HG03575 (cell line): ENCODE results near the gene ASTN2.

Experiments
- ATAC-seq: cut with Tn5 transposase; IDR thresholded peaks from one replicate; pipeline ENCODE4 v1.9.1; 2021; ENCODE audit not compliant: unreplicated experiment, insufficient number of reproducible peaks, low FRiP score; ENCODE audit errors: extremely low read depth

The ASTN2 gene

GRCh38 chr9:116572095-116572748 lies 842.6 kb downstream of the ASTN2 start:
- ATAC-seq: no peak

- no peak for ATAC-seq
Observed at GRCh38 chr9:116569111-116569510, 845.7 kb downstream of the ASTN2 start.

- ATAC-seq: no peak
Observed at GRCh38 chr9:116566677-116567488, 848.0 kb downstream of the ASTN2 start.

GRCh38 chr9:116565986-116566385 lies 848.9 kb downstream of the ASTN2 start:
- no peak for ATAC-seq

- no peak for ATAC-seq
Observed at GRCh38 chr9:116564266-116564793, 850.5 kb downstream of the ASTN2 start.

- no peak for ATAC-seq
Observed at GRCh38 chr9:116558818-116559540, 855.9 kb downstream of the ASTN2 start.

- ATAC-seq: no peak
Observed at GRCh38 chr9:116558035-116558434, 856.8 kb downstream of the ASTN2 start.

DNA sequence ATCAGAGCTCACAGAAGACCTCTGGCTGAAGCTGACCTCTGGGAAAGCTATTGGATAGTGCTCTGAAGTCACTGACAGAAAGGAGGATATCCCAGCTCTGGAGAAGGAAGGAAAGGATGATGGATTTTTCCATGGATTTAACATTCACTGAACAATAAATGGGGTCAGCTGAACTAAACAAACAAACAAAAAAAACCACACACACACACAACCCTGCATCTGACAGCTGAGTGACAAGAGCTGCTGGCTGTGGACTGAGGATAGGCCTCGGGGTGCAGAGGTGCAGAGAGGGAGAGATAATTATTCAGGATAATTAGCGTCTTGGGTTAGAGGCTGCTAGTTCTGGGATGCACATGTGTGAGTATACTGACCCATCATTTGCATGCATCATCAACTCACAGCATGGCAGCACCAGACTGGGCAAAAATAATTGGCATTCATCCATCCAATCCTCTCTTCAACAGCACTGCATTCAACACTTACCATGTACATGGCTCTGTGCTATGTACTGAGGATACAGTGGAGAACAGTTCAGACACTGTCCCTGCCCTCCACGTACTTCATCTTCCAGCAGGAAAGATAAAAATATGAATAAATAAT lies 859.2 kb downstream of the ASTN2 start:
- ATAC-seq: no peak

DNA sequence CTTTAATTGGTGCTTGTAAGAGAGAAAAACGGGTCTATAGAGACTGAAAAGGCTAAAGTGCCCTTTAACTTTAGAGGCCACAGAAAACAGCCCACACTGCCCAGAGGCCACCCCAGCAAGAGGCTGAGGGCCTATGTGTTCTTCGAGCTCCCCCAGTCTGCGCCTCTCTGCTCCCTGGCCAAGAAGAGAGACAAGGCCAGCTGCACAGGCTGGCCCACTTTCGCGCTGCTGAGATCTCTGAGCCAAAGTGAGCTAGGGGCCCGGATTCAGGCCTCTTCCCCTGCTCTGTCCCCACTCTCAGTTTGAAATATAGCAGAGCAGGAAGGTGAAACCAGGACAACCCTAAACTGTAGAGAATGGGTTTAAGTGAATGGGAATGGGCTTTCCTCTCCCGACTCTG lies 859.7 kb downstream of the ASTN2 start:
- ATAC-seq: no peak

DNA sequence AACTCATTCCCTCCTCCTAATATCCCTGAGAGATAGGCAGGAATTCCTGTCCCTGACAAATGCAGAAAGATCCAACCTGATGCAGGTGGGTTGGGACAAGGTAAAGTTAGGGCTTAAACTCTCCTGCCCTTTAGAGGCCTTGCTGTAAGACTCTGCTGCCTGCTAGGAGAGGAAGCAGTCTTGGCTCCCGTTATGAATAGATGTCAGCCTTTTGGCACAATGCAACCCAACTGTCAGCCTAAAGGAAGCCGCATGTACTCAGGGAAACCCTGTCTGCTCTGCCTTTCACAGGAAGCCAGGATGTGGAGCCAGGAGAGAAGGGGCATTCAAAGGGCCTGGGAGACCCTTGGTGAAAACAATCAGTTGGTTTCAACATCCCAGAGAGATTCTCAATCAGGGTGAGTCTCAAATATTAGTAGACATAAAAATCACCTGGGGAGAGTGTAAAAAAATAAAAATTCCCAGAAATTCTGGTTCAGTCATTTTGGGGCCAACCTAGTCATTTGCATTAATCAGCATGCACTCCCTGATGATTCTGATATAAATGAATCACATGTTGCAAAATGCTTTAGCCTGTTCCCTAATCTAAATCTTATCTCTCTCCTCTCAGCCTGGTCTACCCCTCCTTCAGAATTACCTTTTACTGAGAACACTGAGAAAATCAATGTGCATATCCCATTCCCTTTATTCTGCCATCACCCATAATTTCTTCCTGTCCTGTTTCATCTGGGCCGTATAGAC lies 864.0 kb downstream of the ASTN2 start:
- no peak for ATAC-seq

DNA sequence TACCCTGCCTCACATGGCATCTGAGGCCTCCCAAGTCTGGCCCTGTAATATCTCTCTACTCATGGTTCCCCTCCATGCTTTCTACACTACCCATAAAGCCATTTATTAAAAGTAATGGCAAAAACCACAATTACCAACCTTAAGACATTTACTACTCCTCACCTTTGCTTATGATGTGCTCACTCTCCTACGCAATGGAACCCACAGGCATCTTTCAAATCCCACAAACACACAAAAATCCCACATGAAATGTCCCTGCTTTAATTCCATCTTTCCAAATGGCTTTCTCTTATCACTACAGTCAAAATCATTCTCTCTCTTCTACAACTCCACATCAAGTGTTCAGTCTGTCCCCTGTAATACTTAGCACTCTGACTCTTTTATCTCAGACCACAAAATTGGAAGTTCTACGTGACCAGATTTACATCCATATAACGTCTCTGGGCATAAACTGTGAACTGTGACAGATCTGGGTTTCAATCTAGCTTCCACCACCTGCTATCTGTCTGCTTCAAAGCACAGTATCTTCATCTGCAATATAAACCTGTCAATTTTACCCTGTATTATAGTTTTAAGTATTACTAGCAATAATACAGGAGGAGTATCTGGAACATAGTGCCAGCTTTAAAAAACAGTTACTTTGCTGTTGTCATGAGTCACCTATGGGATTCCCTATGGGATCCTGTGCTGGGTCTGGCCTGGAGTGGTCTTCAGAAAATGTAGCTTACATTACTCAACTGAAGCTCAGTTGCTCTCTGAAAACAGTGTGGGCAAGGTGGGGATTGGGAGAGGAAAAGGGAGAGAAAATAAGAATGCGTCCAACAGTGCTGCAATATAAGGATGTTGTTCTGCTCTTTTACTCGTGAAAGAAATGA lies 864.8 kb downstream of the ASTN2 start:
- no peak for ATAC-seq

- no peak for ATAC-seq
Observed at GRCh38 chr9:116549061-116549664, 865.7 kb downstream of the ASTN2 start.

GRCh38 chr9:116547729-116548426 lies 867.0 kb downstream of the ASTN2 start:
- ATAC-seq: no peak

DNA sequence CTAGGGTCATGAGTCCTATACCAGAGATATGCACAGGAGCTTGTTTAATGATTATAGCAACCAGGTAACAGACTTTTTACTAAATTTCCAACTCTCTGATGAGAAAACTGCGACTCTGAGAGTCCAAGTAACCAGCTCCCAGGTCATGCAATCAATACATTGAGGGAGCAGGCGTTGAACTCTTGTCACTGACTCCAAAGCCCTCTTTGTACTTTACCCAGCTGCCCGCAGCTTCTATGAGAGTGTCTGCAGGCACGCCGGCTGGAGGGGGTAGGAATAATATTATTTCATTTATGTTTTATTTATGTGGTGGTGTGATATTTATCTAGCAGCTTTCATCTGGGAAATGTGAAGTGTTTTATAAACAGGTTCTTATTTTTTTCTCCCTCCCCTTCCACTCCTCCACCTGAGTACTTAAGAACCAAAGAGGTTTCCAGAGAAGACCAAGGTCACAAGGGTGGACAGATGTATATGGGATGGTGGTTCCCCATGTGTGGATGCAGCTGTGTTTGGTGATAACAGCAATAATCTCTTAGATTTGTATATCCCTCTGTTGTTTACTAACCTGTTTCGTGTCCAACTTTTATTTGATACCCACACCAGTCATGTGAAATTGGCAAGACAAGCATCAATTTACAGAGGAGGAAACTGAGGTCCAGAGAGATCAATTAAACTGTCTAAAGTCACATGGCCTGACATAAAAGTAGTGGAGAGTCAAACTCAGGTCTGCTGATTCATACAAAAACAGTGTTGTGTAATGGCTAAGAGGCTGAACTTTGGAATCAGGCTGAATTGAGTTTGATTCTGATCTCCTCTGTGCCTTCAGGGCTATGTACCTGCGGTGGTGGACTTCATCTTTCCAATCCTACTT lies 867.9 kb downstream of the ASTN2 start:
- ATAC-seq: no peak

DNA sequence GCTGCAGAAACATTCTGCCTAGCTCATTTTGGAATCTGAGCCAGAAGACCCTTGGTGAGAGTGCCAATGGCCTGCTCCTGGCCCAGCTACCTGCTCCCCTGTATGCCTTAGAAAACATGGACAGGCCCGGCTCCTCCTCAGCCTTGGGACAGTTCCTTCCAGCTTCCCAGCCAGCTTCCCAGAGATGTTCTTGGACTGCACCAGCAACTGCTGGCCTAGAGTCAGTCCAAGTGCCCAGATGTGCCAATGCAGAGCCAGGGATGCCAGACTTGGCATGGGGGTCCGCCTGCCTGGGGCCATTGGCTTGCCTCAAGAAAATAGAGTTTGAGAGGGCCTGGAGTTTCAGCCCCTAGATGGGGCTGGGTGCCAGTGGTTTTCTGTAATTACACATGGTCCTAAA lies 870.0 kb downstream of the ASTN2 start:
- no peak for ATAC-seq
